ENCODE measurements around the gene SCARB1.

SCARB1 gene

DNA sequence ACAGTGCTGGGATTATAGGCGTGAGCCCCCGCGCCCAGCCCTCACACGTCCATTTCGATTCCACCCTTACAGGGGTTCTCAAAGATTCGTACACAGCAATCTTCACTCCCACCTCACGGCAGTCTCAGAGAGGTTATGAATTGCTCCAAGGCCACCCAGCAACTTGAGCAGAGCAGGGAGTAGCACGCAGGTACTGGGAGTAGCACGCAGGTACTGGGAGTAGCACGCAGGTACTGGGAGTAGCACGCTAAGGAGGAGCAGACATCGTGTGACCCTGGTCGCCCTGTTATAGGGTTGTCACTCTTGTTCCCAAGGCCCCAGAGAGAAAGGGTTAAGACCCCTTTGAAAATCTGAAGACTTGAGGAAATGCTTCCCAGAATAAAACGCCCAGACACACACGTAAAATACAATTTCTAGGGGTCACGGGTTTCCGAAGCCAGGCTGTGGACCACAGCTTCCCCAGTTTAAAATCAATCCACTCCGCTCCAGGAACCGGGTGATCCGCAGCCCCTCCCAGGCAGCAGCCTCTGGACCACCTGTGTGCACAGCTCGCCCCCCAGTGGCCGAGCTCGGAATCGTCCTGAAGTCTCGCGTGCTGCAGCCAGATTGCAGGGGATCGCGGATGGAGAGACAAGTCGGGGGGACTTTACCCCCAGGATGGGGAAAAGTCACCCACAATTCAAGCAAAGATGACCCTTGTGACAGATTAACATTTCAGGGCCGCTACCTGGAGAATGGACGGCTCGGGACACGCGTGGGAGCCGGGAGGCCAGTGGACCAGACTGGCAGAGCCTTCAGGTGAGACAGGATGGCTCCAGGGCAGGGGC, 92.0 kb downstream of the SCARB1 start (continued):
- TF ChIP-seq, protein P1, sequence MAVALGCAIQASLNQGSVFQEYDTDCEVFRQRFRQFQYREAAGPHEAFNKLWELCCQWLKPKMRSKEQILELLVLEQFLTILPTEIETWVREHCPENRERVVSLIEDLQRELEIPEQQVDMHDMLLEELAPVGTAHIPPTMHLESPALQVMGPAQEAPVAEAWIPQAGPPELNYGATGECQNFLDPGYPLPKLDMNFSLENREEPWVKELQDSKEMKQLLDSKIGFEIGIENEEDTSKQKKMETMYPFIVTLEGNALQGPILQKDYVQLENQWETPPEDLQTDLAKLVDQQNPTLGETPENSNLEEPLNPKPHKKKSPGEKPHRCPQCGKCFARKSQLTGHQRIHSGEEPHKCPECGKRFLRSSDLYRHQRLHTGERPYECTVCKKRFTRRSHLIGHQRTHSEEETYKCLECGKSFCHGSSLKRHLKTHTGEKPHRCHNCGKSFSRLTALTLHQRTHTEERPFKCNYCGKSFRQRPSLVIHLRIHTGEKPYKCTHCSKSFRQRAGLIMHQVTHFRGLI (tag by site-specific recombination; IDR thresholded peaks at IDR 0.05), result no peak
- no peak for TF ChIP-seq ZNF548 (tag by site-specific recombination; IDR thresholded peaks at IDR 0.05)
- TF ChIP-seq BCL11A (tag by site-specific recombination; IDR thresholded peaks at IDR 0.05; ENCODE audit: low read depth), result no peak
- TF ChIP-seq, protein P2, sequence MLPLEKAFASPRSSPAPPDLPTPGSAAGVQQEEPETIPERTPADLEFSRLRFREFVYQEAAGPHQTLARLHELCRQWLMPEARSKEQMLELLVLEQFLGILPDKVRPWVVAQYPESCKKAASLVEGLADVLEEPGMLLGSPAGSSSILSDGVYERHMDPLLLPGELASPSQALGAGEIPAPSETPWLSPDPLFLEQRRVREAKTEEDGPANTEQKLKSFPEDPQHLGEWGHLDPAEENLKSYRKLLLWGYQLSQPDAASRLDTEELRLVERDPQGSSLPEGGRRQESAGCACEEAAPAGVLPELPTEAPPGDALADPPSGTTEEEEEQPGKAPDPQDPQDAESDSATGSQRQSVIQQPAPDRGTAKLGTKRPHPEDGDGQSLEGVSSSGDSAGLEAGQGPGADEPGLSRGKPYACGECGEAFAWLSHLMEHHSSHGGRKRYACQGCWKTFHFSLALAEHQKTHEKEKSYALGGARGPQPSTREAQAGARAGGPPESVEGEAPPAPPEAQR (tag by site-specific recombination; IDR thresholded peaks at IDR 0.05), result no peak
- TF ChIP-seq ZNF776 (tag by site-specific recombination; IDR thresholded peaks at IDR 0.05; ENCODE audit: borderline replicate concordance), result no peak
- peak; percentile 44; the same call in 1 of the 2 replicates for TF ChIP-seq ZNF366 (tag by site-specific recombination; conservative IDR thresholded peaks at IDR 0.05)
- peak; percentile 63 for TF ChIP-seq ZBTB17 (tag by site-specific recombination; IDR thresholded peaks at IDR 0.05)
- no peak for TF ChIP-seq ZNF248 (tag by site-specific recombination; IDR thresholded peaks at IDR 0.05)
- TF ChIP-seq, protein P3, sequence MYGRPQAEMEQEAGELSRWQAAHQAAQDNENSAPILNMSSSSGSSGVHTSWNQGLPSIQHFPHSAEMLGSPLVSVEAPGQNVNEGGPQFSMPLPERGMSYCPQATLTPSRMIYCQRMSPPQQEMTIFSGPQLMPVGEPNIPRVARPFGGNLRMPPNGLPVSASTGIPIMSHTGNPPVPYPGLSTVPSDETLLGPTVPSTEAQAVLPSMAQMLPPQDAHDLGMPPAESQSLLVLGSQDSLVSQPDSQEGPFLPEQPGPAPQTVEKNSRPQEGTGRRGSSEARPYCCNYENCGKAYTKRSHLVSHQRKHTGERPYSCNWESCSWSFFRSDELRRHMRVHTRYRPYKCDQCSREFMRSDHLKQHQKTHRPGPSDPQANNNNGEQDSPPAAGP (tag by site-specific recombination; IDR thresholded peaks at IDR 0.05), result no peak
- no peak for TF ChIP-seq ZNF335 (tag by site-specific recombination; conservative IDR thresholded peaks at IDR 0.05)
- TF ChIP-seq, protein P4, sequence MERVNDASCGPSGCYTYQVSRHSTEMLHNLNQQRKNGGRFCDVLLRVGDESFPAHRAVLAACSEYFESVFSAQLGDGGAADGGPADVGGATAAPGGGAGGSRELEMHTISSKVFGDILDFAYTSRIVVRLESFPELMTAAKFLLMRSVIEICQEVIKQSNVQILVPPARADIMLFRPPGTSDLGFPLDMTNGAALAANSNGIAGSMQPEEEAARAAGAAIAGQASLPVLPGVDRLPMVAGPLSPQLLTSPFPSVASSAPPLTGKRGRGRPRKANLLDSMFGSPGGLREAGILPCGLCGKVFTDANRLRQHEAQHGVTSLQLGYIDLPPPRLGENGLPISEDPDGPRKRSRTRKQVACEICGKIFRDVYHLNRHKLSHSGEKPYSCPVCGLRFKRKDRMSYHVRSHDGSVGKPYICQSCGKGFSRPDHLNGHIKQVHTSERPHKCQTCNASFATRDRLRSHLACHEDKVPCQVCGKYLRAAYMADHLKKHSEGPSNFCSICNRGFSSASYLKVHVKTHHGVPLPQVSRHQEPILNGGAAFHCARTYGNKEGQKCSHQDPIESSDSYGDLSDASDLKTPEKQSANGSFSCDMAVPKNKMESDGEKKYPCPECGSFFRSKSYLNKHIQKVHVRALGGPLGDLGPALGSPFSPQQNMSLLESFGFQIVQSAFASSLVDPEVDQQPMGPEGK (tag by site-specific recombination; IDR thresholded peaks at IDR 0.05), result 0 out of 2 replicates have a peak, but pooled peaks have one; percentile 28
- no peak for TF ChIP-seq ZNF221 (tag by site-specific recombination; IDR thresholded peaks at IDR 0.05; ENCODE audit: borderline replicate concordance)
- no peak for TF ChIP-seq GLI4 (tag by site-specific recombination; IDR thresholded peaks at IDR 0.05)
- TF ChIP-seq ZSCAN16 (tag by site-specific recombination; IDR thresholded peaks at IDR 0.05), result no peak
- no peak for TF ChIP-seq BCL11B (tag by site-specific recombination; IDR thresholded peaks at IDR 0.05; ENCODE audit: low read depth)
- TF ChIP-seq ZNF610 (tag by site-specific recombination; IDR thresholded peaks at IDR 0.05; ENCODE audit: borderline replicate concordance), result no peak
- 0 out of 2 replicates have a peak, but pooled peaks have one; percentile 31 for TF ChIP-seq ZNF2 (tag by site-specific recombination; IDR thresholded peaks at IDR 0.05)
- TF ChIP-seq, protein P5, sequence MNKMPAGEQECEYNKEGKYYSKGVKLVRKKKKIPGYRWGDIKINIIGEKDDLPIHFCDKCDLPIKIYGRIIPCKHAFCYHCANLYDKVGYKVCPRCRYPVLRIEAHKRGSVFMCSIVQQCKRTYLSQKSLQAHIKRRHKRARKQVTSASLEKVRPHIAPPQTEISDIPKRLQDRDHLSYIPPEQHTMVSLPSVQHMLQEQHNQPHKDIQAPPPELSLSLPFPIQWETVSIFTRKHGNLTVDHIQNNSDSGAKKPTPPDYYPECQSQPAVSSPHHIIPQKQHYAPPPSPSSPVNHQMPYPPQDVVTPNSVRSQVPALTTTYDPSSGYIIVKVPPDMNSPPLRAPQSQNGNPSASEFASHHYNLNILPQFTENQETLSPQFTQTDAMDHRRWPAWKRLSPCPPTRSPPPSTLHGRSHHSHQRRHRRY (tag by site-specific recombination; IDR thresholded peaks at IDR 0.05), result no peak
- no peak for TF ChIP-seq ZNF624 (tag by site-specific recombination; IDR thresholded peaks at IDR 0.05)
- TF ChIP-seq GFI1B (tag by site-specific recombination; IDR thresholded peaks at IDR 0.05), result 0 out of 2 replicates have a peak, but pooled peaks have one; percentile 5
- no peak for TF ChIP-seq ZNF140 (tag by site-specific recombination; IDR thresholded peaks at IDR 0.05)
- no peak for TF ChIP-seq ZNF416 (tag by site-specific recombination; IDR thresholded peaks at IDR 0.05)
- peak; percentile 46; the same call in 1 of the 2 replicates for TF ChIP-seq ZNF660 (tag by site-specific recombination; IDR thresholded peaks at IDR 0.05)
- TF ChIP-seq ZNF558 (tag by site-specific recombination; IDR thresholded peaks at IDR 0.05), result no peak
- TF ChIP-seq ZFP69B (tag by site-specific recombination; IDR thresholded peaks at IDR 0.05), result no peak
- no peak for TF ChIP-seq YY2 (tag by site-specific recombination; IDR thresholded peaks at IDR 0.05)
- no peak for TF ChIP-seq ZNF211 (tag by site-specific recombination; IDR thresholded peaks at IDR 0.05; ENCODE audit: low read depth)
- TF ChIP-seq, protein P6, sequence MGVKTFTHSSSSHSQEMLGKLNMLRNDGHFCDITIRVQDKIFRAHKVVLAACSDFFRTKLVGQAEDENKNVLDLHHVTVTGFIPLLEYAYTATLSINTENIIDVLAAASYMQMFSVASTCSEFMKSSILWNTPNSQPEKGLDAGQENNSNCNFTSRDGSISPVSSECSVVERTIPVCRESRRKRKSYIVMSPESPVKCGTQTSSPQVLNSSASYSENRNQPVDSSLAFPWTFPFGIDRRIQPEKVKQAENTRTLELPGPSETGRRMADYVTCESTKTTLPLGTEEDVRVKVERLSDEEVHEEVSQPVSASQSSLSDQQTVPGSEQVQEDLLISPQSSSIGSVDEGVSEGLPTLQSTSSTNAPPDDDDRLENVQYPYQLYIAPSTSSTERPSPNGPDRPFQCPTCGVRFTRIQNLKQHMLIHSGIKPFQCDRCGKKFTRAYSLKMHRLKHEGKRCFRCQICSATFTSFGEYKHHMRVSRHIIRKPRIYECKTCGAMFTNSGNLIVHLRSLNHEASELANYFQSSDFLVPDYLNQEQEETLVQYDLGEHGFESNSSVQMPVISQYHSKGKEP (tag by site-specific recombination; IDR thresholded peaks at IDR 0.05), result no peak
- TF ChIP-seq IKZF3 (tag by site-specific recombination; IDR thresholded peaks at IDR 0.05), result no peak
- no peak for TF ChIP-seq ZFHX2 (tag by site-specific recombination; conservative IDR thresholded peaks at IDR 0.05)
- TF ChIP-seq KLF9 (tag by site-specific recombination; IDR thresholded peaks at IDR 0.05; ENCODE audit: low read depth), result no peak
- TF ChIP-seq ZNF354C (tag by site-specific recombination; IDR thresholded peaks at IDR 0.05; ENCODE audit: borderline replicate concordance, low read depth), result no peak
